DMS79 (cell line): ENCODE measurements around the gene VEGFD.
"Not testable (repeated sequence)": the region's sequence is repeated elsewhere in the genome, so short reads cannot be mapped to it uniquely, and the experiment has no call there.

Experiments
- DNase-seq: peaks from one replicate; lab custom pipeline; 2025; lab: John Stamatoyannopoulos, UW

VEGFD gene

GRCh38 chrX:15358533-15358932, 25.7 kb downstream of the VEGFD start:
- no peak for DNase-seq

DNA sequence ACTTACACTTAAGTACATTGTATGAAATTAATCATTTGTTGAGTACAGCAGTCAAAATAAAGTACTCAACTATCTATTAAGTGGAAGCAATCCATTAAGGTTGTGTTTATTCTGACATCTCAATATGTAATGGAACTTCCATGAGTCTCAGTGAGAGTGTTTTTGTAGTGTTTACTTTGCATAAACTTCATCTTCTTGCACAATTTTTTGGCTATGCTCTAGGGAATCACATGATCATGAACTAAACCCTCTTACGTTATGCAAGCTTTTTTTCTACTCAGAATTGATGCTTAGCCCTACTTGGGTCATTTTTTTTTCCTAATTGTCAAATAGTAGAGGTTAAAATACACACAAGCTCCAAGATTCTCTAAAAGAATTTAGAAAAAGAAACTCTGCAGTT, 27.8 kb downstream of the VEGFD start:
- DNase-seq: no peak

GRCh38 chrX:15350329-15350996, 33.8 kb downstream of the VEGFD start:
- DNase-seq: no peak

- no peak for DNase-seq
These were observed 35.2 kb downstream of the VEGFD start for GRCh38 chrX:15349046-15349445.

- DNase-seq: no peak
These were observed 38.2 kb downstream of the VEGFD start for GRCh38 chrX:15345976-15346375.

- DNase-seq: no peak
These were observed 40.1 kb downstream of the VEGFD start for GRCh38 chrX:15344106-15344505.

GRCh38 chrX:15343075-15343476, 41.1 kb downstream of the VEGFD start:
- DNase-seq: no peak

- DNase-seq: no peak
These were observed 43.3 kb downstream of the VEGFD start for GRCh38 chrX:15340867-15341266.

DNA sequence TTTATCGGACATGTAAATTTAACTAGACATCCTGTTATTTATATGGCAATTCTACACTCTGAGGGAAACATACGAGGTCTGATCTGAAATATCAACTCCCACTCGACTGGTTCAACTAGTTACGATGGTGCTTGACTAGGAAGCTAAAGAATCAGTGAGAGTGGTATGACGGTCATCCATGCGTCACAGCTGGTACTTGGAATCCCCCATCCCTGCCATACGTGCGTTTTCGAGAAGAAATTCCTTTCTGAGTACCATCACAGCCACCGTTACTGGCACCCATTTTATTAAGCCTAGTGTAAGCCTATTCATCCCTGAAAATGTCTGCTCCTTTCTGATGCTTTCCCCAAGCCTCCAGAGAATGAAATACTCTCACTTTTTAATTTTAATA, 48.2 kb downstream of the VEGFD start:
- peak; percentile 40 for DNase-seq

GRCh38 chrX:15335135-15336022, 48.8 kb downstream of the VEGFD start, which contains the start of gene PIGA:
Gene PIGA (minus strand): TSS chrX:15335523. CDS start chrX:15331930, 3,593 bp downstream.
- peak; percentile 72 for DNase-seq

DNA sequence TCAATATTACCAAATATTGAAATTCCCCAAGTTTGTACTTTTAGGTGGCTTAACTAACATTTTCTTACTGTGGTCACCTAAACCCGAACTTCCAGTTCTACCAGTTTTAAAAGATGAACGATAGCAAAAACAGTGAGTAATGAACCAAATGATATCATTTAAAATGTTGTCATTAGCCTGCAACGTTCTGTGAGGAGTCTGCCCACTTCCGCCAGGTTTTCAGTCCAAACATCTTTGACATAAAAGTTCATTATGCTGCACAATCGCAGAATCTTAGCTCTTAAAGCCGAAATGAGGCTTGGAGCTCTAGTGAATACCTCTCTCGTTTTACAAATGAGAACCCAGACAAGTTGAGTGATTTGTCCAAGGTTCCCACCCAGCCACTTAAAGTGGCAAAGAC, 49.7 kb downstream of the VEGFD start:
- peak; percentile 0 for DNase-seq

- DNase-seq: no peak
These were observed 55.4 kb downstream of the VEGFD start for GRCh38 chrX:15328821-15329220.

GRCh38 chrX:15328131-15328530, 56.1 kb downstream of the VEGFD start:
- no peak for DNase-seq

DNA sequence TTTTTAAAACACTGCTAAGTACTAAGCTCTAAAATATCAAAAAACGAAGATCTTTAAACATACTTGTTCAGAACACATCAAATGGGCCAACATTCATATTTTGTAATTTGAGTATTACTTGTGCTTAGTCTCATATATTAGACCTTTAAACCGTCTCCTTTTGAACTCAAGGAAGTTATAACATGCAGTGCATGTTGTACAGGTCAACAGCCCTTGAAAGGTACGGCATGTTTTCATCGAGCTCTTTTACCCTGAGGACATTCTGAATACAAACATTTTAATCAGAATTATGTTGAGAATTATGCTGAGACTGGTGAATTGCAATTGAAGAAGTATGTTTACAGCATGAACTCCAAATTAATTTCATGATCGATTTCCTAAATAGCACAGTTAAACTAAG, 61.7 kb downstream of the VEGFD start:
- no peak for DNase-seq

GRCh38 chrX:15322072-15322471, 62.1 kb downstream of the VEGFD start:
- DNase-seq: no peak

DNA sequence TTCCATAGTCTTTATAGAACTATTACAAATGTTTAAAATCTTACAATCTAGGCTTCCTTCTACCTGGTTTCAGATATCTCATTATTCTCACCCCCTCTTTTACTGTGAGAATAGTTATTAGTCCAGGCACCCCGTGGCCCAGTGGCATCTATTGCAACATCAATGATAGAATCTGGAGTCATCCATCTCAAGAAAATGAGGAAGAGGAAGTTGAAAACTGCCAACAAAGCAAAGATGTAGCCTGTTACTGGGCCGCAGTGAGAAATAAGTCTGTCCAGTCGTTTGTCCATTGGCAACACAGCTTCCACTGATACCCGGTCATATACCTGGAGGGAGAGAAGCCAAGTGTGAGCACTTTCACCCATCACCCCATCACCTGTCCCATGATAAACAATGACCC, 62.8 kb downstream of the VEGFD start:
- DNase-seq: no peak

DNA sequence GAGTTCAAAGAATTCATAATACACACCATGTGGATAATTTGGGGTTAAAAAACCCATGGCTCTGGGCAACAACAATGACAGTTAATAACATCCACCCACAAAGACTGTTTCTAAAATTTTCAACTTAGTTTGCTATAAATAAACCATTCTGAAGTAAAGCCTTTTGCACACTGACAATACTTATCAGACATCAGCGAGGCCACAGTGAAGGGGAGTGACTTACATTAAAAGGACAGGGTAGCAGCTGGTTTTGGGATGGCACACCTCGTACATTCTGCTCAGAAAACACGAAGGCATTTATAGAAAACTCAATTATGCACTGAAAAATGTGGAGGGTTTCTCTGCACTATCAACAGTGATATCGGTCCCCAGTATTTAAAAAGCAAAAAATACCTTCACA, 63.9 kb downstream of the VEGFD start:
- no peak for DNase-seq

GRCh38 chrX:15319075-15319474, 65.1 kb downstream of the VEGFD start:
- DNase-seq: no peak

DNA sequence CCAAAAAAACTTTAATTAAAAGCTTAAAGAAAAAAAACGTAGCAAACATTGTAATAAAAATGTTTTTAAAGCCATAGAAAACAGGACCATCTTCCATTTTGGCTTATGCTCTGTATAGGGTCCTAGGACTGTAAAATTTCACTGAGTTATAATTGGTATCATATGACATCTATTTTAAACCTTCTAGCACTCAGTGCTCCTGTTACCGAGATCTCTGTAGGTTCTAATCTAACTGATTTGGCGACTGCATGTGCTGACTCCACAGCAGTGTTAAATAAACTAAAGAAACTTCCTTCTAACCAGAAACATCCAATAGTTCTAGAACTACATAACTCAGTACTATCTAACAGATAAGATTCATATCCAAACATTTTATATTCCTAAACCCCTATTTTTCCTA, 68.7 kb downstream of the VEGFD start, which contains the start of gene ASB11:
TSS of gene ASB11 (minus strand) at position 132 of the 400 bp plus-strand sequence. CDS start at position 97, 35 bp downstream.
- DNase-seq: no peak

GRCh38 chrX:15314472-15314871, 69.7 kb downstream of the VEGFD start:
- DNase-seq: no peak

- no peak for DNase-seq
These were observed 73.1 kb downstream of the VEGFD start for GRCh38 chrX:15311119-15311518.

DNA sequence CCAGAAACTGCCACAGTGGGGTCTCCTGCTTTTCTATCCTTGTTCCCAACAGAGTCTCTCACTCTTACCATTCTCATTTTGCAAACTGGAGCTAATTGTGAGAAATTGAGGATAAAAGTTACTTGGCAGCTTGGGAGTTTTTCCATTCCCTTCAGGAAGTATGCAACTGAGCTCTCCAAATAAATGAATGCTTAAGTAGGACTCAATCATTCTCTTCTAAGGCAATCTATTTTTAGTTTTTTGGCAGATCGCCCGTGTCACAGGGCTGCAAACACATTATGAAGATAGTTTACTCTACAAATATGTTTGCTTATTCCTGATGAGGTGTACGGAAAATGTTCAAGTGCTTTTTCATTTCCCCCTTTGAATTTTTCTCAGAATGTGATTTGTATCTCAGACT, 74.1 kb downstream of the VEGFD start:
- peak; percentile 0 for DNase-seq

DNA sequence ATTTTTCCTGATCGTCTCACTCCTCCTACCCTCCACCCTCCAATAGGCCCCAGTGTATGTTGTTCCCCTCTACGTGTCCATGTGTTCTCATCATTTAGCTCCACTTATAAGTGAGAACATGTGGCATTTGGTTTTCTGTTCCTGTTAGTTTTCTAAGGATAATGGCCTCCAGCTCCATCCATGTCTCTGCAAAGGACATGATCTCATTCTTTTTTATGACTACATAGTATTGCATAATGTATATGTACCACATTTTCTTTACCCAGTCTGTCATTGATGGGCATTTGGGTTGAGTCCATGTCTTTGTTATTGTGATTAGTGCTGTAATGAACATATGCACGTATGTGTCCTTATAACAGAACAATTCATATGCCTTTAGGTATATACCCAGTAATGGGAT, 78.3 kb downstream of the VEGFD start:
- DNase-seq: not testable (repeated sequence)
